HCEC 1CT (cell line): Measurements from ENCODE around the gene NFE2L2.
"Not testable (repeated sequence)": the region's sequence is repeated elsewhere in the genome, so short reads cannot be mapped to it uniquely, and the experiment has no call there.

Experiments
- DNase-seq: peaks from one replicate; pipeline ENCODE4 v3.0.0-alpha.2; 2017

NFE2L2 gene

GRCh38 chr2:177279847-177280246 is 15.3 kb upstream of the NFE2L2 start:
- no peak for DNase-seq

GRCh38 chr2:177275743-177276055 is 11.2 kb upstream of the NFE2L2 start:
- peak; percentile 52 for DNase-seq

GRCh38 chr2:177275040-177275742 is 10.7 kb upstream of the NFE2L2 start:
- DNase-seq = peak; percentile 86

- peak; percentile 39 for DNase-seq
Observed at GRCh38 chr2:177273408-177273807, 8.9 kb upstream of the NFE2L2 start.

- DNase-seq = no peak
Observed at GRCh38 chr2:177272765-177273164, 8.2 kb upstream of the NFE2L2 start.

GRCh38 chr2:177271981-177272666 is 7.6 kb upstream of the NFE2L2 start:
- no peak for DNase-seq

- peak; percentile 25 for DNase-seq
Observed at GRCh38 chr2:177270531-177270930, 6.0 kb upstream of the NFE2L2 start.

GRCh38 chr2:177268901-177269300 is 4.4 kb upstream of the NFE2L2 start:
- DNase-seq = no peak

GRCh38 chr2:177268187-177268871 is 3.8 kb upstream of the NFE2L2 start:
- DNase-seq = no peak

GRCh38 chr2:177266955-177267354 is 2.4 kb upstream of the NFE2L2 start:
- not testable (repeated sequence) for DNase-seq

GRCh38 chr2:177265824-177266817 is 1.6 kb upstream of the NFE2L2 start:
- no peak for DNase-seq

GRCh38 chr2:177264209-177264692 is 276 bp downstream of the NFE2L2 start:
- DNase-seq = no peak

GRCh38 chr2:177263451-177264208 is 897 bp downstream of the NFE2L2 start:
- peak; percentile 97 for DNase-seq

GRCh38 chr2:177262958-177263450 is 1.5 kb downstream of the NFE2L2 start:
- no peak for DNase-seq

- DNase-seq = no peak
Observed at GRCh38 chr2:177262092-177262491, 2.4 kb downstream of the NFE2L2 start.

GRCh38 chr2:177261116-177262060 is 3.1 kb downstream of the NFE2L2 start:
- no peak for DNase-seq

- DNase-seq = no peak
Observed at GRCh38 chr2:177260379-177260778, 4.1 kb downstream of the NFE2L2 start.

GRCh38 chr2:177258059-177258458 is 6.5 kb downstream of the NFE2L2 start:
- DNase-seq = no peak

GRCh38 chr2:177257471-177257870 is 7.1 kb downstream of the NFE2L2 start:
- no peak for DNase-seq

- DNase-seq = no peak
Observed at GRCh38 chr2:177256695-177257094, 7.8 kb downstream of the NFE2L2 start.

- DNase-seq = no peak
Observed at GRCh38 chr2:177256026-177256425, 8.5 kb downstream of the NFE2L2 start.
